ENCODE measurements around the gene PRKACA.

PRKACA gene

GRCh38 chr19:14136509-14137281 lies 19.1 kb upstream of the PRKACA start, which contains the start of gene ASF1B:
Gene ASF1B (minus strand): TSS chr19:14136589. CDS start chr19:14136456, 133 bp downstream.
- Mint-ChIP-seq H3K27ac (peak within 1 kb of the TSS; percentile 75 to 90 (median 84)), H3K27me3 (ENCODE audit: low read depth) (no peaks in the 10 kb centered on the region), H3K36me3 (ENCODE audit: low read depth) (no peaks in the 10 kb centered on the region), H3K4me1 (peaks cover 28% of the 10 kb centered on the region), H3K4me3 (peak within 1 kb of the TSS; percentile 84 to 90 (median 89)), H3K9me3 (no peaks in the 10 kb centered on the region)
- peak; percentile 79 to 86 (median 83) for TF ChIP-seq CTCF (IDR thresholded peaks at IDR 0.05; ENCODE audit: unreplicated experiment in 3 of 3)

- no peaks in the 10 kb centered on the region for H3K27me3 Mint-ChIP-seq (ENCODE audit: low read depth)
- peaks cover 28% of the 10 kb centered on the region for H3K4me1 Mint-ChIP-seq
- no peak overlapping the region for H3K27ac Mint-ChIP-seq
- no peak for TF ChIP-seq CTCF (IDR thresholded peaks at IDR 0.05; ENCODE audit: unreplicated experiment in 3 of 3)
- H3K4me3 Mint-ChIP-seq = peak overlapping the region; percentile 84 to 90 (median 89)
- no peaks in the 10 kb centered on the region for H3K9me3 Mint-ChIP-seq
- no peaks in the 10 kb centered on the region for H3K36me3 Mint-ChIP-seq (ENCODE audit: low read depth)
Measured at GRCh38 chr19:14135985-14136508, 18.5 kb upstream of the PRKACA start.

- Mint-ChIP-seq H3K36me3 (ENCODE audit: low read depth) (no peaks in the 10 kb centered on the region), H3K4me1 (peaks cover 28% of the 10 kb centered on the region), H3K9me3 (no peaks in the 10 kb centered on the region), H3K27me3 (ENCODE audit: low read depth) (no peaks in the 10 kb centered on the region), H3K27ac (no peak overlapping the region), H3K4me3 (peak overlapping the region; percentile 83 to 89 (median 84))
- no peak for TF ChIP-seq CTCF (IDR thresholded peaks at IDR 0.05; ENCODE audit: unreplicated experiment in 3 of 3)
Measured at GRCh38 chr19:14135355-14135754, 17.8 kb upstream of the PRKACA start.

DNA sequence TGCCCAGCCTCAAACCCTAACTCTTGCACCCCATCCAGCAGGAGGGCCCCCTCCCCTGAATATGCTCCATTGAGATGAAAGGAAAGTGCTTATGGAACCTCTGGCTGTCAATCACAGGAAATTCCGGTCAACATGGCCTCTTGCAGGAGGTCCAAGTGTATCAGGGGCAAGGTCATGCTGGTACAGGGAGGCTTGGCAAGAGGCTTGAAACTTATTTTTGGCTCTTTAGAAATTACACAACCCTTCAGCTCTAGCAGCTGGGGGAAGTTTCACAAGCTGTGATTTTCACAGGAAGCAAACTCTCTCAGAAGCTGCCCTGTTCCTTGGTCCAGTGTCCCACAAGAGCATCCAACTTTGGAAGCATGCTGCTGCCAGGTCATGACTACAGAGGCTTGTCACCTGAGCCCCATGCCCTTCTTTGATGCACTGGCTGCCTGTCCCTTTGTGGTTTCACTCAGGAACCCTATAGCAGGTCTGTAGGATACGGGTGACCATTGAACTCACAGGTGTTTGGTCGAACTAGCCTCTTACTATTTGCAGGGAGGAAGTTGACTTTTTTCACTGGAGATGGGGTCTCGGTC lies 10.5 kb upstream of the PRKACA start:
- H3K9me3 Mint-ChIP-seq = no peaks in the 10 kb centered on the region
- no peak for TF ChIP-seq CTCF (IDR thresholded peaks at IDR 0.05; ENCODE audit: unreplicated experiment in 3 of 3)
- no peak overlapping the region for H3K27ac Mint-ChIP-seq
- H3K36me3 Mint-ChIP-seq (ENCODE audit: low read depth) = peaks cover 2% of the 10 kb centered on the region
- H3K4me3 Mint-ChIP-seq = no peak overlapping the region
- H3K27me3 Mint-ChIP-seq (ENCODE audit: low read depth) = no peaks in the 10 kb centered on the region
- H3K4me1 Mint-ChIP-seq = peaks cover 3% of the 10 kb centered on the region

DNA sequence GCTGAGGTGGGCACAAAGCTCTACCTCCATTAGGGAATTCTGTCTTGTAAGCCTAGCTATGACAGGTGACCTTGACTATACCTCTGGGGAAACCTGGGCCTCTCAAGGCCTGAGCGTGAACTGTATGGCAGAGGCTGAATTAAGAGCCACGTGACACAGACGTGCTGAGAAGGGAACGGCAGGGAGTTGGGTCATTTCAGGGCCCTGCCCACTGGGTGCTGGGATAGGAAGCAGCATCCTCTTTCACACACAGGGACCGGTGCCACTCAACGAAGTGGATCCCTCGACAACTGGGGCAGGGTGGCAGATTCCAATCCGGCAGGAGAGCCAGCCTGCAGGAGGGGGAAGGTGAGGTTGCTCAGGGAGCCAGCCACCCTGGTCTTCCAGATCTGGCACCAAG lies 9.6 kb upstream of the PRKACA start:
- peaks cover 10% of the 10 kb centered on the region for H3K4me1 Mint-ChIP-seq
- peaks cover 4% of the 10 kb centered on the region for H3K36me3 Mint-ChIP-seq (ENCODE audit: low read depth)
- H3K9me3 Mint-ChIP-seq = no peaks in the 10 kb centered on the region
- H3K4me3 Mint-ChIP-seq = no peak overlapping the region
- no peak for TF ChIP-seq CTCF (IDR thresholded peaks at IDR 0.05; ENCODE audit: unreplicated experiment in 3 of 3)
- peak overlapping the region in 1 of 3 experiments; percentile 54 for H3K27ac Mint-ChIP-seq
- no peaks in the 10 kb centered on the region for H3K27me3 Mint-ChIP-seq (ENCODE audit: low read depth)
